HG03342 (cell line): Measurements from ENCODE around the gene CACNA2D3.

ENCODE experiments used
- ATAC-seq: cut with Tn5 transposase; IDR thresholded peaks from one replicate; pipeline ENCODE4 v1.9.1; 2021; ENCODE audit warnings: mild to moderate bottlenecking, moderate library complexity; ENCODE audit not compliant: unreplicated experiment

The CACNA2D3 gene

DNA sequence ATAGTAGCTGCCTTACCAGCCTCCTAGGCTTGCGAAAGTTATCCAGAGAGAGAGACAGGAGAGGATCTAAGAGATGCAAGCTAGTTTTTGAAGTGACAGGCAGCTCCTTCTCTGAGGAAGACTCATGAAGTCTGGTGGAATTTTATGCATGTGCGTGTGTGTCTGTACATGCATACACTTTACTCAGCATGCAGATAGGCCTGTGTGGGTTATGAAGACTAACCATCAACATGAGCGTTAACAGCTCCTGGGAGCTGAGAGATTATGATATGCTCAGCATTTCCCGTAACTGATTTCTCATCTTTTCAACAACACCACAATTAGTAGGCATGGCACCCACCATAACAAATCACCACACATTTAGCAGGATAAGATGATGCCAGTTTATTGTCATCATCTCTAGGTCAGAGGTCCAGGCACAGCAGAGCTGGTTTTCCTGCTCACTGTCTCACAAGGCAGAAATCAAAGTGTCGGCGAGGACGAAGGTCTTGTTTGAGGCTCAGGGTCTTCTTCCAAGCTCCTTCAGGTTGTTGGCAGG lies 239.5 kb downstream of the CACNA2D3 start:
- ATAC-seq: no peak

DNA sequence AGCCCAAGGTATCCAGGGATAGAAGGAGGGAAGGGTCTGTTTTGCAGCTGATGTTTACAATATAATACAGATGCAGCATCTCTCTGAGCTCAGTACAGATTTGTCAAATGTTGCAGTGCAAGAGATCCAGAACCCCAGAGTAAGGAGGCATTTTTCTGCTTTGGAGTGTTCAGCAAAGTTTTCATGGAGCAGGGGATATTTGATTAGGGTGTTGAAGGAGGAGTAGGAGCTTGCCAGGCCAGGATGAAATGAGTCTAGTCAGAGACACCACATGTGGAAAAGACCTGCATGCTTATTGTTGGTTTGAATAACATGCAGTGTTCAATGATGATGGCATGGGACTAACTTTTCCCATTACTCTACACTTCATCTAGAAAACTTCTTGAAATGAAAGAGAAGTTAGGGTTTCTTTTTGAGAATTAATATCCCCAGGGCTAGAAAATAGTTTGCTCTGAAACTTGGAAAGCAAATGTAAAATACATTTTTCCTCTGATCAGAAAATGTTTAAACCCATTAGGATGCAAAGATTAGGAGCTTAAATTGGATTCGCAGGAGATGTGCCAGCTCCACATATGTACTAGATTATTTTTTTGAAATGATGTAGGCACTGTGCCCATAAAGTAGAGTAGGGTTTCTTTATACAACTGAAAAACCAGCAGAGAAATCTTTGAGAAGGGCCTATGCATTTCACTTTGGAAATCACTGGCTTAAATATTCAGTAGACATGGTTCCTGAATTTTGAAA lies 243.8 kb downstream of the CACNA2D3 start:
- no peak for ATAC-seq

DNA sequence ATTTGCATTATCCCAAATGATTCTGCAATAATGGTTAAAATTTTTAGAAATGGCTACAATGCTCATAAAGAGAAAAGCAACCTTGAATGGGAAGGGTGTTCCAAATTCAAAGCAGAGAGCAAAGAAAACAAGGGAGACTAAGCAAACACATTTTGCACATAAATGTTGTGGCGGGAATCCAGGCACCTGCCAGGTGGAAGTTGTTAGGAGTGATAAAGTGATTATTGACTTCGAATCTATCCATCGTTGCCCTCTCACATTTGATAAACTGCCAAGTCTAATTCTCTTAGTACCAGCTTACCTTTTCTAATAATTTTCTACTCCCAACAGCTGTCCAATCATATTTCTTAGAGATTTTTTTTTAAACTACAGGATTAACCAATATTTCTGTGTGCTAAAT lies 244.5 kb downstream of the CACNA2D3 start:
- ATAC-seq: no peak

DNA sequence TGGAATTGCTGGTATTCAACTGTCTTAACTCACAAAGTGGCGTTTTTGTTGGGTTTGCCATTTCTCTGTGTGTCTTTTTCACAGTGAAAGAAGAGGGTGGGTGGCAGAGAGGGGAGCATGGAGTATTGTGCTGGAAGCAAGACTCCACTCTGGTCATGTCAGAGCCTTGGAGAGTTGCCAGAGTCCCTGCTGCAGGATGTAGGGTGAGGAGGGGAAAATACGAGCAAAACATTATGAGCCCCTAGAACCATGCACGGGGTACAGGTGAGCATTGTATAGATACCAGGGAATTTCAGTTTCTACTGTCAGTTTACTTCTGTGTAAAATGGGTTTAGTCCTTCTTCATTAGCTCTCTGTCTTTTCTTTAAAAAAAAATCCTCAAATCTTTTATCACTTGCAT lies 249.9 kb downstream of the CACNA2D3 start:
- no peak for ATAC-seq

DNA sequence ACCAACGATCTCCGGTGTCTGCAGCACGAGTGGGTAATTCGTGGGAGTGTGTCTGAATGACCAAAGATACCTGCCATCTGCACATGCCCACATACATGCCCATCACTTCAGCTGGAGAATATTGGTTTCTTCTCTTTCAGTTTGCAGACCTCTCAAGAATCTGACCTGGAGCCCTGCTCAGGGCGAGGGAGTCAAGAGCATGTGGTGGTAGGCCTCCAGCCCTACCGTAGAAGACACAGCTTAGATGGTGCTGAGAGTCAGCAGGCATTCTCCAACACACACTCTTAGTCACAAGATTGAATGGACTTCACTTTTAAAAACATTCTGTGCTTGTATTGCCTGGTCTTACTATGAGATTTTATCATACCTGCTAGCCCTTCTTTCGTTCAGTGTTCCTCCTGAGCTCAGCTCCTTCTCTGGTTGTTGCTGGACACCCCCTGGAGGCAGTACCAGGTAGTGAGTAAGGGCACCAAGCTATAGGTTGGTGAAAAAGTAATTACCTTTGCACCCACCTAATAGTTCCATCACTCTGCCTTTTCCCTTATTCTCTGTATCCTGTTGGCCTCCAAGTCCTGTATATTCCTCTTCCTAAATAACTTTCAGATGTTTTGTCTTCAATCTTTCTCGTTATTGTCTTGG lies 252.0 kb downstream of the CACNA2D3 start:
- no peak for ATAC-seq

DNA sequence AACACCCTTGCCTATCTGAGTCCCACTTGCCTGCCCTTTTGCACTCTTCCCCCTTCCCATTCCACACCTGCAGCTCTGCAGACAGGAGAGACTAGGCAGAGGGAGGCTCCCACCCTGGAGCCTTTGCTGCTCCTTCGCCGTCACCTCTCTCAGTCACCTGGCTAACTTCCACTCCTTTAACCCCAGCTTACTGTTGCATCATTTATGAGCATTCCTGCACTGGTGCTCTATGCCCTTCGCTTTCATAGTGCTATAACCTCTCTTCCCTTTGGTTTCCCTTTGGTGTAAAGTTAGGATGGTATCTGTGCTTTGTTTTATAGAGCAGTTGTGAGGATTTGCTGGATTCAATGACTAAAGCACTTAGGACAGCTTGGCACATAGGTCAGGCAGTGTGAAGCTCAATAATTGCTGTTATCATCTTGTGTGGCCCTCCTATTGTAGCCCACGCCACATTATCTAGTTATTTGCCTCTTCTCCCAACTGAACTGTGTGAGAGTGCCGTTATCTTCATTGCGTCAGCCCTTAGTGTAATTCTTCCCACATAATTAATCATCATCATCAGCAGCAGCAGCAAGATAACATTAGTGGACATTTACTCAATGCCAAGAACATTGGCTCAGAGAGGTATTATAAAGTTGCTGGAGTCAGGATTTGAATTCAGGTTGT lies 253.9 kb downstream of the CACNA2D3 start:
- no peak for ATAC-seq

DNA sequence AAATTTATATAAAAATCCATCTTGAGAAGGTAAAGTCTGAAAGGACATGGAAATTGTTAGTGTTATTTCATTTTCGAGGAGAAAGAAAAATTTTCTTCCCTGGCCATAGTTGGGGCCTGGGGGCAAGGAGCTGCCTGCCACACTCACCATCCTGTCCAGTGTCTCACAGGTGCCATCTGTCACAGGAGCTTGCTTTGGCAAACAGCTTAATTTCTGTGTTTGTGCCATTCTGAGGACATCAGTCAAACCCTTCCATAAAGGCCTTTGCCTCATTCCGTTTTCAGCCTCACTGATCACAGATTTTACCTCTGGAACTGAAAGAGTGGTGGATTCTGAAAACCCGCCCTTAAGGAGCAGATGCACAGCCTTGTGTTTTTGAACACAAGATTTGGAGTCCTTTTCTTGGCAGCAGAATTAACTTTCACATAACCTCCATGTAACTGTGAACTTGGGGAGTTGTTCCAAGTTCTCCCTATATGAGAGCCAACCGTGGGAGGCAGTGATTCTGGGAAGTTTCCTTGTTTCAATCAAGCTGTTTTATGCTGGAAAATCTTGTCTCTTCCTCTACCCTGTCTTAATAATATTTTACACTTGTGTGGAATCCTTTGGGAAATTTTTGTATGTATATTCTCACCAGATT lies 254.7 kb downstream of the CACNA2D3 start:
- no peak for ATAC-seq

DNA sequence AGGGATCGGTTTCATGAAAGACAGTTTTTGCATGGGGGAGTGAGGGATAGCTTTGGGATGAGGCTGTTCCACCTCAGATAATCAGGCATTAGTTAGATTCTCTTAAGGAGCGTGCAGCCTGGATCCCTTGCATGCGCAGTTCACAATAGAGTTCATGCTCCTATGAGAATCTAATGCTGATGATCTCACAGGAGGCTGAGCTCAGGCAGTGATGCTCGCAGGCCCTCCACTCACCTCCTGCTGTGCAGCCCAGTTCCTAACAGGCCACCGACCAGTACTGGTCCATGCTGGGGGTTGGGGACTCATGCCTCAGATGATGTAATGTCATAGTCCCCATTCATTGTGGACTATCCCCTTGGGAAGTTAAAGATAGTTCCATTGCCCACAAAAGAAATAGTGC lies 255.8 kb downstream of the CACNA2D3 start:
- ATAC-seq: no peak

DNA sequence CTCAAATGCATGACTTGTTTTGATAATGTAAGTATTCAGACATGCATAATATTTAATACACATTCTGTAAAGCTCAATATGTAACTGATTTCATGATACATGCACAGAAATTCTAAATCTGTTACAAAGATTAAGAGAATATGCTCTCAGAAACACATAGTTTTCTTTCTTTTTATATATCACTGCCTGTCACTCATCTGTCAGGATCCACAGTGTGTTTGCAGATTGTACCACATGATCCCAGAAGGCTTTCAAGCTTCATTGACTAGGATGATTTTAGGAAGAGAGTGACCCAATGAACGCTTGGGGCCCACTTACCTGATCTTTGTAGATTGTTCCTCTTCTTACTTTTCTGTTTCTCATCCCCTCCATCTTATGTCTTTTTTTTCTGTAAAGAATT lies 261.9 kb downstream of the CACNA2D3 start:
- ATAC-seq: no peak

DNA sequence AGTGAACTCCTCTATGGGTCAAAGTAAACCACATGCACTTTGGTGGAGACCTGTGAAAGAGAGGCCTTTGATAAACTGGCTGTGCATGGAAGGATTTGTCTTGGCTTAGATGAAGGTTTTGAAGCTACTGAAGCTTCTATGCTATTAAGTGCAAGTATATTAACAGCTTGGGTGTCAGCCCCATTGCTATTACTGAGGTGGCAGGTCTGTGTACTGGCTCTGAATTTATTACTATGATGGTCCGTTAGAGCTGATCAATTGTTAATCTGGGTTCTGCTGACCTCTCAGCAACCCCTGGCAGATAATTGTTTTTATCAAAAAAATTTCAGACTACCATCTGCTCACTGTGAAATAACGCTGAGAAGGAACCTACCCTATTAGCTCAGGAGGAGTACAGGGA lies 268.2 kb downstream of the CACNA2D3 start:
- ATAC-seq: no peak

DNA sequence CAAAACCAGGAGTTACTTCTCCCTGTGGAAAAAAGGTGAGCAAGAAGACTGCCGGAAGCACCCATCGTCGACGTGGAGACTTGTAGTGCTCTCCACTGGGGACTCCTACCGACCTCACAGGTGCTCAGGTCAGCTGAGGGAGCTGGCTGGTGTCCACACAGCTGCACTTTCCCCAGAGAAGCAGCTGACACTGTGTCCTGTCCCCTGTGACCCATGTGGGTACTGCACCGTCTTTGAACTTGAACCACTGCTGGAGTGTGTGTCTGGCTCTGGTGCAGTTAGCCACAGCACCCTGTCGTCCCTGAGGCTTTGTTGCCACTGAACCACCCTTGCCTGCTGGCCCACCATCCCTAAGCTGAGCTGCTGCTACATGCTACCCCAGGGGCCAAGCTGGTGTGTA lies 270.8 kb downstream of the CACNA2D3 start:
- ATAC-seq: no peak

DNA sequence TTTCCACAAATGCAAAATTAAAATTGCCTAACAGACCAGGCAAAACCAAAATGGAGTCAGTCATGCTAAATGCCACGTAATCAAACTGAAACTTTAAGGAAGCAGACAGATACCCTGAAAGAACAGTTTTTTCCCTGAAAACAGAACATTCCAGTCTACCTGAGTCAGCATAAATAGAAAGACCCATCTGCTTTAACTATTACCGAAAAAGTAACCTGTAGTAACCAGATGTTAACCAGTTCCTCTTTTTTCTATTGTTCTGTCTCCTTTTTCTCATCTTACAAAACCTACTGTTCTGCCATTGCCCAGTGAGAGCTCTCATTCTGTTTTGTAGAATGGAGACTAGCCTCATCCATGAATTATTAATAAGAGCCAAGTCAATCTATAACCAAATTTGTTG lies 286.0 kb downstream of the CACNA2D3 start:
- ATAC-seq: no peak

DNA sequence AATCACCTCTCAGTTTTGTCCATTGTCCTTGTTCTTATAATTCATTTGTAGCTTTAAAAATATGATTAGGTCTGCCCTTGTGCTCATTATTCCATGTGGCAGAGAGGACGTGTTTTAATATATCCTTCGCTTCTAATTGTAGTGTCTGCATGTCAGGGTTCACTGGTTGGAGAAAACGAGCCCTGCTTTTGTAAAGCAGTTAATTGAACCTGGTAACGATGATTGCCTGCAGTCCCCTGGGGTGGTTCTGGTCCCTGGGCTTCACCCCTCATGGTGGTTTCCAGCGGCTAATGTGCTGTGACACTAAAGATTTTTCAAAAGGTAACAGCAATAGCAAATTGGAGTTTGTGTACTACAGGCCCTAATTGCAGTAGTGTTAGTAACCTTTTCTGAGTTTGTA lies 299.6 kb downstream of the CACNA2D3 start:
- ATAC-seq: no peak

DNA sequence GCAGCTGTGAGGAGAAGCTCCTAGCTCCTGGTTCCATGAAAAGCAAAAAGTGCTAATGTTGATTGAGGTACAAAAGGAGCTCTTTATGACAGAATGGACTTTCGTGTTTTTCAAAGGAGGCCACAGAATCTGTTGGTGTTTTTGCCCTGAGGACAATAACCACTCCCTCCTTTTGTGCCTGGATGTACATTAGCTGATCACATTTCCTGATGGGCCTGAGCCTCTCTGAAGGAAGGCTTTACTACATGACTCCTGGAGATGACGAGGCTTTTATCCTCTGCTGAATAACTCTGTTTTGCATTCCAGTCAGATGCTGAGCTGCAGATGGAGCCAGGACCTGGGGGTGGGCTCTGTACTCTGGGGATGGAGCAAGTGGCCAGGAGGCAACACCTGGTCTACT lies 301.9 kb downstream of the CACNA2D3 start:
- ATAC-seq: no peak

DNA sequence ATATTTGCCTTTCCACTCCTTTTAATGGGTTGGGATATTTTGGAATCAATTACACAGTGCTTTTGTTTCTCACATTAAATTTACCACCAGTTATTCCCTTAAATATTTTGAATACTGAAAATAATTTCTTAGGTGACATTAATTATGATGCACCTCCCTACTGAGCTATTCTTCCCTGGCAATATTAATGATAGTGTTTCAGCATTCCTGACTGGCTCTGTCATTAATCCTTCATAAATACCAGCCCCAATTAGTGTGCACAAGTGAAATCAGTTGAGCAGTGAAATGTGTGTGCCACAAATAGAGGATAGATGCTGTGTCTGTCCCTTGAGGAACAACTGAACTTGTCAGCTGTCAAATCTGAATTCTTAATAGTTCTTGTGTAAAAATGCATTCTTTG lies 304.0 kb downstream of the CACNA2D3 start:
- ATAC-seq: no peak

DNA sequence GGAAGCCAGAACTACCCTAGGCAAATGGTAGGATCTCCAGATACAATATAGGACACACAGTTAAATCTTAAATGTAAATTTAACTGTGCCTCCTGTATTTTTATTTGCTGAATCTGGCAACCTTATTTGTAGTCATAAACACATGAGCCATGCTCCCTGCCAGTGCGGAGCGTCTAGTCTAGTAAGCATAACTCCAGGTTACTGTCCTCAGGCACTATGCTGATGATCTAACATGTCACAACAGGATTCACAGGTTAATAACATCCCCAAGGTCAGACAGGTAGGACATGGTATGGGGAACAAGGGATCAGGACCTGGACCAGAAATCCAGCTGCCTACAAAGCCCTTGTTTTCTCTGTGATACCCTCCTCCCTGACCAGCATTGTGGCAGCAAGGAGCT lies 305.1 kb downstream of the CACNA2D3 start:
- no peak for ATAC-seq

DNA sequence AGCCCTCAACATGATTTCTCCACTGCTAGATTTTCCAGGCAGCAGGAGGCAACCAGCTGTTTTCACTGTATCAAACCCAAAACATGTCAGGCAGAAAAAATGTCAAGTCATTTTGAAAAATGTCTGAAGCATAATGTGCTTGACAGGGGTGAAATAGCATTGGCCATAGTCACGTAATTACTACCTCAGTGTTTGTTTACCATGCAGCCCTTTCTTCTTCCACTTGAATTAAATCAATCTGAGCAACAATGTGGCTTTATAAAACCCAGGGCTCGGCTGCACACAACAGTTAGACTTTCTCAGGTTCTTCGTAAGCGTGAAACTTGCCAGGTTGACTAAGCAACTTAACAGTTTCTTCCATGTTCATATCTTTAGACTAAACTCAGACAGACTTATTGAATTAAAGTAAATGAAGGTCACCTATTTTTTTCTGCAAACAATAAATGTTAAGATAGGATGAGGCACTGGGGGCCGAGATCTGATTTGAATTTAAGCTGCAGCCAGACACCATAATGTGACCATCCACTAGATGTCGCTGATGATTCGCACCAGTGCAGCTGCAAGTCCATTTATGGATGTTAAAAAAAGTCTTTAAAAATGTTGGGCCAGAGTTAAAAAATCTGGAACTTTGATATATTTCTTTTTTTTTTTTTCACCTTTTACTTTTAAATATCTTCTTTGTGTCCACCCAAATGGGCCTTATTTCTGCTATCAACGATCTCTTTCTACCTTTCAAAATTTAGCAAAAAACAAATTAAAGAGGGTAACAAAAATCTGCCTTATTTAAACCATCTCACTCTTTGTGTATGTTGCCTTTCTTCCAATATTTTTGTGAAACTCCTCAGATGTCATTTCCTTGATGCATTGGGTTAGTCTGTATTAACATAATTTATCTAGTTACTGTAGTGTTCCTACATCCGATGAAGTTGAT lies 305.9 kb downstream of the CACNA2D3 start:
- ATAC-seq: peak; percentile 62

DNA sequence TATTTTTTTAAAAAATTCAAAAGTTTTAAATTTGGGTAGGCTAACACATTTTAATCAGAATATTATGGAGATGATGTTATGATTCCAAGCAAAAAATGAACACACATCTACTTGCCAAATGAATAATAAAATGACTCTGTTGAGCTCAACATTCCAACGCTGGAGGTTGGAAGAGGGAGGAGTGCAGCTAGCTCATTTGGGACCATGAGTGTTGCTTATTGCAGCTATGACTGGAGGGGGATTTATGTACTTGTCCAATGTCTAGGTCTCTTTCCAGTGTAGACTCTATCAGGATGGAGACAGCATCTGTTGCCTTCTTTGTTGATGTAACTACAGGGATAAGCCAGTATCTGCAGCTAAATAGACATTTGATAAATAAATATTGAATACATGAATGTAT lies 310.6 kb downstream of the CACNA2D3 start:
- no peak for ATAC-seq

DNA sequence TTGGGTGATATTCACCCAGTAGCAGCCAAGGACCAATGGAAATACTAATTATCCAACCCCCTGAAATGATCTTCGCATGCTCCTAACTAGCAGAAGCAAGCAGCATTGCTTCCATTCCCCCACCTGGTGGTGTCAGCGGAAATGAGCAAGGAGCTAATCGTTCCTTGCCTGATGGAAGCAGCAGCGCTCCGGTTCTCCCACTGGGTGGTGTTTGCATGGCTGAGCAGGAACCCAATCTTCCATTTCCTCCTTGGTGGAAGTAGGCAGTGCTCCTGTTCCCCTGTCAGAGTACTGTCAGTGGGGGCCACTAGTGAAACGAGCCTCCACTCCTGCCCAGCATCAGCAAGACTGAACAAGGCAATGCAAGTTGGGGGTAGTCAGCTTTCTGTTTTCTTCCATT lies 311.5 kb downstream of the CACNA2D3 start:
- no peak for ATAC-seq

DNA sequence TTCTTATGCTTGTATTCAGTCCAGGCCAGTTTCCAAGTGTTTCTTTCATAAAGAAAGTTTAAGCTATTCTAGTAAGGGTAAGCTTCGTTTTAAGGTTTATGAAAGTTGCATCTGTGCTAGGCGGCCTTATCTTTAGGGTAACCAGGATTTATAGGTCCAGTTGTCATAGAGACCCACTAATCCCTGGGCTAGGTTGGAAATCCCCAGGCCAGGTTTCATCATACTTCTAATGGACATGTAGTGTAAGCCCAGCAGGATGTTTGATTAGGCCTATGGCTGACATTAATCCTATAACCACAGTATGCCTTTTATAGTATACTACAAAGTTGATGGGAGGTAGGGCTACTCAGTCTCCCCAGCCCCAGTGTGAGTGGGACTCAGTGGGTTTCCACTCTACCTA lies 312.4 kb downstream of the CACNA2D3 start:
- no peak for ATAC-seq
